Epithelial cell of prostate (primary cell): Measurements from ENCODE around the gene SF3B5.
"Not testable (repeated sequence)": the region's sequence is repeated elsewhere in the genome, so short reads cannot be mapped to it uniquely, and the experiment has no call there.

Experiments
- DNase-seq: peaks from one replicate; pipeline ENCODE4 v3.0.0-alpha.2; 2011; ENCODE audit warnings: low read depth, low spot score
- H3K27ac ChIP-seq: fragments of 450-650 bp; 2 replicates; pipeline ENCODE4 v1.5.1; 2017; ENCODE audit warnings: mild to moderate bottlenecking

The SF3B5 gene

GRCh38 chr6:144066255-144066654, 29.1 kb downstream of the SF3B5 start:
- H3K27ac ChIP-seq: no peak overlapping the region
- no peak for DNase-seq

DNA sequence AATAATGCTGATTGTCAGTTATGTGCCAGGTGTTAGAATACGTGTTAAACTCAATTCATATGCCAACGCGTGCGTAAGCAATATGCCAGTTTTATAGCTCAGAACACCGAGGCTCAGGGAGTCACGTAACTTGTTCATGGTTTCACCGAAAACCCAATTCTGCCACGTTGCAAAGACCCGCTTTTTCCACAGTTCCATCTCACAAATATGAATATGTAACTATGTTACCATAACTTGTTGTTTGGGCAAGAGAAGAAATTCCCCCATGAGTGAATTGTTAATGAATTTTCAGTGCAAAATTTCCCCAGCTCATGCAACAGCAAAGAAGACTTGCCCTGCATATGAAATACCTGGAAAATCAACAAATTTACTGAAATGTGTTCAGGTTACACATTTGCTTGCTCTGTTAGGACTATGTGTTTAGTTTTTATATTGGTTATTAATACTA, 30.1 kb downstream of the SF3B5 start:
- DNase-seq: no peak
- H3K27ac ChIP-seq: no peak overlapping the region

DNA sequence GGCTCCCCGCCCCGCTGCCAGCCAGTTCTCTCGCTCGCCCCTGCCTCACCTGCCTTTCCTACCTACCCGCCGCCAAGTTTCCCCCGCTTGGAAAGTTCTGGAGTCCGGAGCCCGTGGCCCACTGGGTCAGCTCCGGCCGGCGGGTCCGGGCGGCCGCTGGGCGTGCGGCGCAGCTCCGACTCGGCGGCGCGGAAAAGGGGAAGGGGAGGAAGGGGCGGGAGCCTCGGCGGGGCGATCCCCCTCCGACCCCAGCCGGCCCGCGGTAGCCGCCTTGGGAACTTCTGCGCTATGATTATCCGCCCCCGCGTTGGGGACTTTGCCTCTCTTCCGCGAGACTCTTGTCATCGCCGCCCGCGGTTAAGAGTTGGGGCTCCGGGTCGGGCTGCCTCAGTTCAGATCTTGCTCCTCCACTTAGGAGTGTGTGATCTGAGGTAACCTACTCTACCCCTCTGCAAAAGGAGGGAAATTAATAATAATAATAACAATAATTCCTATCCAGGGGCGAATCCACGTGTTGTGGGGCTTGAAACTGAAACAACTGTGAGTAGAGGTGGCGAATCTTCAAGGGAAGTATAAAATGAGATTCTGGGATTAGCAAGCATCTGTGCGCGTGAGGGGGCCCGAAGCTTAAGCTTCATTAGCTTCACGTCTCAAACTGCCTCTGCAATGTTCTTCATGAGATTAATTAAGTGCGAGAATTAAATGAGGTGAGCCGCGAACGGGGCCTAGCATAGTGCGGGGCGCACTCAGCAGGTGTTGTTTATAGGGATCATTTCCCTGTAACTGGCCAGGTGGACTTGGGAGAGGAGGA, 30.8 kb downstream of the SF3B5 start:
- no peak overlapping the region for H3K27ac ChIP-seq
- no peak for DNase-seq

- H3K27ac ChIP-seq: no peak overlapping the region
- DNase-seq: no peak
Measured at GRCh38 chr6:144063744-144064401, 31.5 kb downstream of the SF3B5 start.

DNA sequence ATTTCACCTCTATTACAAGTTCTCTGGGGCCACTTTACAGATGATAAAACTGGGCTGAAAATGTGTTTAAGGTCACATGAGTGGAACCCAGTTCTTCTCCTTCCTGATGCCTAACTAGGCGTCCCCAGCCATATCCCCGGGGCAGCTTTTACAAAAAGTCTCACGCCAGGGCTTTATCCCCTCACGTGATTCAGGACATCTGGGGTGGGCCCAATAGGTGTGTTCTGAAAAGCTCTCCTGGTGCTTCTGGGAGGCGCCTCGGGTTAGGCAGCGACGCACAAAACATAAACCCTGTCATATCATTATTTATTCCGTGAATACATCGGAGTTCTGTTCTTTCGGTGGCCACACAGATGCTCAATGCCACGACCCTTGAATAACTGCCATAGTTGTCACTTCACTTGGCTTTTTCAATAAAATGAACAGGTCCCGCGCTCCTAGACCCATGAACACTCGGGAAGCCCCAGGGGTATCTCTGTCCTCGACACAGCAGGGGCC, 32.1 kb downstream of the SF3B5 start:
- no peak overlapping the region for H3K27ac ChIP-seq
- no peak for DNase-seq

DNA sequence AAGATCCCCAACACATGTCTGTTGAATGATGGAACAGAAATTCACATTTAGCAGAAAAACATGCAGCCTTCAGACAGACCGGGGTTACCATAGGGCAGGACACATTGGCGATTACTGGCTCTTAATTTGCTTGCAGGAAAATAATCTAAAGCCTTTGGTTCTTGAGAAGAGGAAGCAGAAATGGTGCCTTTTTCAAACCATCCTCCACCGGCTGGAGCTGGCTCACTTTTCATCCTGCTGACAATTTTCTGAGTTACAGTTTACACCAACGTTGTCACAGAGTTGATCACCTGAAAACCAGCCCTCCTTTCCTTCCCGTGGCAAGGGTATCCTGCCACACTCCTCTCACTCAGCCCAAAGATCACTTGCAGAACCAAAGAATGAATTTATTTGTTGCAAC, 32.6 kb downstream of the SF3B5 start:
- no peak overlapping the region for H3K27ac ChIP-seq
- no peak for DNase-seq

DNA sequence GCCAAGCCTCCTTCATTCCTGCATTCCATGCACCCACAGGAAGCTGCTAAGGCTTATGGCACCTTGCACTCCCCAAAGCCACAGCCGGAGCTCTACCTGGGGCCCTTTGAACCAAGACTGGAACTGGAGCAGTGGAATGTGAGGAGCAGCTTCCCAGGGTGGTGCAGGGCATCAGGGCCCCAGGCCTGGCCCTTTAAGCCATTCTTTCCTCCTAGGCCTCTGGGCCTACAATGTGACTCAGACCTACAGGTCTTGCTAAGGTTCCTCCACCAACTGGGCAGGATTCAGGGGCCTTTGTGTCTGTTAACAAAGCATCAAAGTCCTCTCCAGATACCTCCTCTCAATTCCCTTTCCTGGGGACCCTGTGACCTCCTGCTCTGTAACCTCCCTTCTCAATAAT, 36.2 kb downstream of the SF3B5 start:
- H3K27ac ChIP-seq: no peak overlapping the region
- DNase-seq: no peak

- DNase-seq: no peak
- H3K27ac ChIP-seq: no peak overlapping the region
Measured at GRCh38 chr6:144055121-144055931, 40.0 kb downstream of the SF3B5 start.

- H3K27ac ChIP-seq: no peak overlapping the region
- no peak for DNase-seq
Measured at GRCh38 chr6:144053601-144054000, 41.8 kb downstream of the SF3B5 start.

- no peak for DNase-seq
- H3K27ac ChIP-seq: no peak overlapping the region
Measured at GRCh38 chr6:144052488-144052887, 42.9 kb downstream of the SF3B5 start.

DNA sequence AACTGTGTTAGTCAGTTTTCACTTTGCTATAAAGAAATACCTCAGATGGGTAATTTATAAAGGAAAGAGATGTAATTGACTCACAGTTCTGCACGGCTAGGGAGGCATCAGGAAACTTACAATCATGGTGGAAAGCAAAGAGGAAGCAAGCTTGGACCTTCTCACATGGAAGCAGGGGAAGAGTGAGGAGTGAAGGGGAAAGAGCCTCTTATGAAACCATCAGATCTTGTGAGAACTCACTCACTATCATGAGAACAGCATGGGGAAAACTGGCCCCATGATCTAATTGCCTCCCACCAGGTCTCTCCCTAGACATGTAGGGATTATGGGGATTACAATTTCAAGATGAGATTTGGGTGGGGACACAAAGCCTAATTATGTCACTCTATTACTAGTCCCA, 46.0 kb downstream of the SF3B5 start:
- no peak for DNase-seq
- no peak overlapping the region for H3K27ac ChIP-seq

DNA sequence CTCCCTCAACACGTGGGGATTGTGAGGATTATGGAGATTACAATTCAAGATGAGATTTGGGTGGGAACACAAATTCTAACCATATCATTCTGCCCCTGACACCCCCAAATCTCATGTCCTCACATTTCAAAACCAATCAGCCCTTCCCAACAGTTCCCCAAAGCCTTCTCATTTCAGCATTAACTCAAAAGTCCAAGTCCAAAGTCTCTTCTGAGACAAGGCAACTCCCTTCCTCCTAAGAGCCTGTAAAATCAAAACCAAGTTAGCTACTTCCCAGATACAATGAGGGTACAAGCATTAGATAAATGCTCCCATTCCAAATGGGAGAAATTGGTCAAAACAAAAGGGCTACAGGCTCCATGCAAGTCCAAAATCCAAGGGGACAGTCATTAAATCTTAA, 47.7 kb downstream of the SF3B5 start:
- H3K27ac ChIP-seq: no peak overlapping the region

GRCh38 chr6:144046672-144047071, 48.7 kb downstream of the SF3B5 start:
- DNase-seq: not testable (repeated sequence)

More for the DNA sequence above, 47.7 kb downstream of the SF3B5 start:
- DNase-seq: no peak

DNA sequence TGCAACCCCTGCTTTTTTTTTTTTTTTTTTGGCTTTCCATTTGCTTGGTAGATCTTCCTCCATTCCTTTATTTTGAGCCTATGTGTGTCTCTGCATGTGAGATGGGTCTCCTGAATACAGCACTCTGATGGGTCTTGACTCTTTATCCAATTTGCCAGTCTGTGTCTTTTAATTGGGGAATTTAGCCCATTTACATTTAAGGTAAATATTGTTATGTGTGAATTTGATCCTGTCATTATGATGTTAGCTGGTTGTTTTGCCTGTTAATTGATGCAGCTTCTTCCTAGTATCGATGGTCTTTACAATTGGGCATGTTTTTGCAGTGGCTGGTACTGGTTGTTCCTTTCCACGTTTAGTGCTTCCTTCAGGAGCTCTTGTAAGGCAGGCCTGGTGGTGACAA, 50.4 kb downstream of the SF3B5 start:
- not testable (repeated sequence) for H3K27ac ChIP-seq, DNase-seq

More at GRCh38 chr6:144046672-144047071, 48.7 kb downstream of the SF3B5 start:
- H3K27ac ChIP-seq: not testable (repeated sequence)
